Mesenchymal stem cell (in vitro differentiated cells and primary cell): ENCODE data around the gene LDHD.

ENCODE experiments used
- DNase-seq: peaks from one replicate; pipeline ENCODE4 v3.0.0-alpha.2; 2013
- H2AFZ ChIP-seq: one replicate; pipeline ENCODE4 v1.6.1; 2013; ENCODE audit warnings: low read depth, mild to moderate bottlenecking, control low read depth, inconsistent platforms, low read length, moderate library complexity
- H2AK5ac ChIP-seq: 2 replicates; pipeline ENCODE4 v1.6.1; 2013; ENCODE audit warnings: low read length, moderate library complexity, mild to moderate bottlenecking, inconsistent platforms; ENCODE audit not compliant: severe bottlenecking
- H2BK120ac ChIP-seq: one replicate; pipeline ENCODE4 v1.6.1; 2013; ENCODE audit warnings: low read depth, mild to moderate bottlenecking, inconsistent platforms, low read length, moderate library complexity
- H2BK12ac ChIP-seq, 2 experiments: one replicate each; pipeline ENCODE4 v1.6.1; 2013; ENCODE audit warnings: inconsistent platforms in 2 of 2, low read length in 2 of 2, mild to moderate bottlenecking in 2 of 2, moderate library complexity in 2 of 2, control low read depth in 1 of 2
- H2BK15ac ChIP-seq: one replicate; pipeline ENCODE4 v1.6.1; 2013; ENCODE audit warnings: mild to moderate bottlenecking, low read depth, inconsistent platforms; ENCODE audit not compliant: poor library complexity, severe bottlenecking
- H2BK5ac ChIP-seq: 2 replicates; pipeline ENCODE4 v1.6.1; 2013; ENCODE audit warnings: low read depth, mild to moderate bottlenecking, low read length, control low read depth, inconsistent platforms; ENCODE audit not compliant: poor library complexity, severe bottlenecking
- H3K14ac ChIP-seq, 2 experiments: one replicate each; pipeline ENCODE4 v1.6.1; 2013; ENCODE audit warnings: inconsistent platforms in 2 of 2, low read length in 2 of 2, control low read depth in 1 of 2, mild to moderate bottlenecking in 1 of 2, moderate library complexity in 1 of 2
- H3K18ac ChIP-seq, 2 experiments: one replicate each; pipeline ENCODE4 v1.6.1; 2013; ENCODE audit warnings: inconsistent platforms in 2 of 2, low read length in 2 of 2, control low read depth in 1 of 2, low read depth in 1 of 2, mild to moderate bottlenecking in 1 of 2
- H3K23ac ChIP-seq, 2 experiments: one replicate each; pipeline ENCODE4 v1.6.1; 2013; ENCODE audit warnings: inconsistent platforms in 2 of 2, low read length in 2 of 2, mild to moderate bottlenecking in 2 of 2, moderate library complexity in 2 of 2, control low read depth in 1 of 2
- H3K27ac ChIP-seq: 2 replicates; pipeline ENCODE4 v1.5.1; 2013; ENCODE audit warnings: mild to moderate bottlenecking, moderate library complexity, low read length, control low read depth, inconsistent platforms; ENCODE audit not compliant: poor library complexity, severe bottlenecking
- H3K27me3 ChIP-seq, 2 experiments: 2 replicates each; pipeline versions ENCODE4 v1.6.1 to v1.7.0; 2013; ENCODE audit warnings: low read length in 2 of 2, mild to moderate bottlenecking in 2 of 2, moderate library complexity in 2 of 2, control low read depth in 1 of 2, inconsistent platforms in 1 of 2; ENCODE audit not compliant: control insufficient read depth in 1 of 2, insufficient read depth in 1 of 2
- H3K36me3 ChIP-seq, 2 experiments: 2 replicates each; pipeline versions ENCODE4 v1.6.1 to v1.7.0; 2013; ENCODE audit warnings: low read length in 2 of 2, control low read depth in 1 of 2, inconsistent platforms in 1 of 2, low read depth in 1 of 2, mild to moderate bottlenecking in 1 of 2; ENCODE audit not compliant: insufficient read depth in 2 of 2, control insufficient read depth in 1 of 2
- H3K4ac ChIP-seq, 2 experiments: one replicate each; pipeline ENCODE4 v1.6.1; 2013; ENCODE audit warnings: inconsistent platforms in 2 of 2, low read length in 2 of 2, mild to moderate bottlenecking in 2 of 2, moderate library complexity in 2 of 2, control low read depth in 1 of 2, low read depth in 1 of 2
- H3K4me1 ChIP-seq: 2 replicates; pipeline ENCODE4 v1.6.1; 2013; ENCODE audit warnings: low read depth, low read length, control low read depth; ENCODE audit not compliant: control insufficient read depth, insufficient read depth
- H3K4me2 ChIP-seq: 2 replicates; pipeline ENCODE4 v1.6.1; 2013; ENCODE audit warnings: low read length, mild to moderate bottlenecking, inconsistent platforms; ENCODE audit not compliant: poor library complexity, severe bottlenecking
- H3K4me3 ChIP-seq, 2 experiments: 2 replicates each; pipeline versions ENCODE4 v1.5.1 to v1.7.0; 2013; ENCODE audit warnings: low read length in 2 of 2, mild to moderate bottlenecking in 2 of 2, control low read depth in 1 of 2, low read depth in 1 of 2; ENCODE audit not compliant: insufficient read depth in 1 of 2
- H3K79me1 ChIP-seq: replicated peaks from 2 replicates; pipeline ENCODE4 v1.6.1; 2013; ENCODE audit warnings: mild to moderate bottlenecking, control low read depth, low read length, inconsistent platforms; ENCODE audit not compliant: poor library complexity, severe bottlenecking
- H3K9ac ChIP-seq: 2 replicates; pipeline ENCODE4 v1.7.0; 2013; ENCODE audit warnings: mild to moderate bottlenecking, low read length, moderate library complexity
- H3K9me3 ChIP-seq: 2 replicates; pipeline ENCODE4 v1.7.0; 2013; ENCODE audit warnings: mild to moderate bottlenecking, low read length; ENCODE audit not compliant: control insufficient read depth
- H4K8ac ChIP-seq: one replicate; pipeline ENCODE4 v1.6.1; 2013; ENCODE audit warnings: inconsistent platforms, mild to moderate bottlenecking, low read length, moderate library complexity
- H4K91ac ChIP-seq: one replicate; pipeline ENCODE4 v1.6.1; 2013; ENCODE audit warnings: mild to moderate bottlenecking, low read length, inconsistent platforms
- WGBS: methylation state at CpG from one replicate; pipeline ENCODE4 v1.1.7; 2013; ENCODE audit warnings: mixed read lengths; 5-methylcytosine and 5-hydroxymethylcytosine counted together

LDHD gene

DNA sequence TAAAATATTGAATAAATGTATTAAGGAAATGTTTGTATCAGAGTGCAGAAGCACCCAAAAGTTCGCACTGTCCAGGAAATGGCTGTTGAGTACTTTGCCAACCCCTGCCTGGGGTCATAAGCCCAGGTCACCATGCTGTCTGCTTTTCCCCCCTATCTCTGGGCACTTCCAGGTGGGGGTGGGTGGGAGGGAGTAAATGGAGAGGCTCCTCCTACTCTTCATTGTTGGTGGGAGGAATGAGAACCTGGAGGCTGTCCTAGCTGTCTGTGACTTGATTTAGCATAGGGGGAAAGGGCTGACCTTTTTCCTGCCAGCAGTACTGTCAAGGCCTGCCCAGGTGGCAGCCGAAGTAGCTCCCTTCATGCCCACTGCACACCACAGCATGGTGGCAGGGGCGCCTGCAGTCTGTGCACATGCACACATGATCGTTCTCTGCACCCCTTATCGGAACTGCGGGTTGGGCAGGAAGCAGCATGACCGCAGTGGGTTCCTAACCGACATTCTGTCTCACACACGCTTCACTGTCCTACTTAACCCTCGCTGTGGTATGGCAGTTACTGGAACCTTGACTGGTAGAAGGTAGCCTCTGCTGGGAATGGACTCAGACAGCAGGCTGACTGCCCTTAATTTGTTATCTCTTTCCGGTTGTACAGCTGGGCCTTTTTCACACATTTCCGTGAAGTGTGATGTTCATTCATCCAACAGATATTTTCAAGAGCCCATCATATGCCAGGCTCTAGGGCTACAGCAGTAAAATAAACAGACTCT lies 41.5 kb downstream of the LDHD start:
- Histone ChIP-seq H4K91ac (no peak overlapping the region), H3K9me3 (no peaks in the 10 kb centered on the region), H2AK5ac (no peak overlapping the region), H4K8ac (no peak overlapping the region), H2BK12ac (no peak overlapping the region), H3K4me1 (peaks cover 11% of the 10 kb centered on the region), H3K4me2 (no peak overlapping the region), H2AFZ (no peak overlapping the region), H3K79me1 (peaks cover 39% of the 10 kb centered on the region), H3K4me3 (no peak overlapping the region), H3K36me3 (no peaks in the 10 kb centered on the region), H3K4ac (no peak overlapping the region), H3K9ac (no peak overlapping the region), H3K14ac (peak overlapping the region in 1 of 2 experiments; percentile 84), H3K27me3 (no peaks in the 10 kb centered on the region), H2BK15ac (no peak overlapping the region), H3K18ac (peak overlapping the region in 1 of 2 experiments; percentile 70), H3K23ac (no peak overlapping the region), H2BK120ac (no peak overlapping the region), H2BK5ac (no peak overlapping the region), H3K27ac (no peak overlapping the region)
- DNase-seq = no peak
- 94% methylated on average over 11 of the region's 12 CpGs for WGBS

DNA sequence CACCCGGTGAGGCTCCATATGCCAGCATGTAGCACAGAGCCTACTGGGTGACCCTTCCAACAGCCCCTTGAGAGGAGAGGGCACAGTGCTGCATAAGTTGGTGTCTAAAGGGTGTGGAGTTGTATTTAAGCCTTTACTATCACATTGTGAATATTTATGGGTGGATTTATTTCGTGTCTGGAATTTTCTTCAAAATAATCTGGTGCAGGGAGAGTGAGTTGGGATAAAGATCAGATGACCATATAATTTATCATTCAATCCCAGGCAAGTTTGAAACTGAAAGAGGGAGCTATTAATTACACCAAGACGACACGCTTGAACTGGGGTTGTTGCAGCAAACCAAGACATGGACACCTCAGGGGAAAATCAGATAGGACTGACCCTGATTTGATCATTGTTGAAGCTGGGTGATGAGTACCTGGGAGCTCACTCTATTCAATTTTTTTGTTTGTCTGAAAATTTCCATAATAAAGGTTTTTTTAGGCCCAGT lies 42.2 kb downstream of the LDHD start:
- 88% methylated on average over 3 of the region's 4 CpGs for WGBS
- Histone ChIP-seq H4K91ac (no peak overlapping the region), H3K27me3 (no peaks in the 10 kb centered on the region), H2AFZ (no peak overlapping the region), H3K27ac (no peak overlapping the region), H3K18ac (no peak overlapping the region), H2BK120ac (no peak overlapping the region), H3K4me3 (no peak overlapping the region), H3K36me3 (no peaks in the 10 kb centered on the region), H3K79me1 (peaks cover 40% of the 10 kb centered on the region), H2BK12ac (no peak overlapping the region), H3K23ac (peak overlapping the region in 1 of 2 experiments; percentile 18), H3K14ac (no peak overlapping the region), H3K9me3 (no peaks in the 10 kb centered on the region), H4K8ac (no peak overlapping the region), H3K9ac (no peak overlapping the region), H2BK15ac (no peak overlapping the region), H2AK5ac (no peak overlapping the region), H2BK5ac (no peak overlapping the region), H3K4me2 (peak overlapping the region; percentile 36), H3K4ac (no peak overlapping the region), H3K4me1 (peaks cover 8% of the 10 kb centered on the region)
- no peak for DNase-seq

DNA sequence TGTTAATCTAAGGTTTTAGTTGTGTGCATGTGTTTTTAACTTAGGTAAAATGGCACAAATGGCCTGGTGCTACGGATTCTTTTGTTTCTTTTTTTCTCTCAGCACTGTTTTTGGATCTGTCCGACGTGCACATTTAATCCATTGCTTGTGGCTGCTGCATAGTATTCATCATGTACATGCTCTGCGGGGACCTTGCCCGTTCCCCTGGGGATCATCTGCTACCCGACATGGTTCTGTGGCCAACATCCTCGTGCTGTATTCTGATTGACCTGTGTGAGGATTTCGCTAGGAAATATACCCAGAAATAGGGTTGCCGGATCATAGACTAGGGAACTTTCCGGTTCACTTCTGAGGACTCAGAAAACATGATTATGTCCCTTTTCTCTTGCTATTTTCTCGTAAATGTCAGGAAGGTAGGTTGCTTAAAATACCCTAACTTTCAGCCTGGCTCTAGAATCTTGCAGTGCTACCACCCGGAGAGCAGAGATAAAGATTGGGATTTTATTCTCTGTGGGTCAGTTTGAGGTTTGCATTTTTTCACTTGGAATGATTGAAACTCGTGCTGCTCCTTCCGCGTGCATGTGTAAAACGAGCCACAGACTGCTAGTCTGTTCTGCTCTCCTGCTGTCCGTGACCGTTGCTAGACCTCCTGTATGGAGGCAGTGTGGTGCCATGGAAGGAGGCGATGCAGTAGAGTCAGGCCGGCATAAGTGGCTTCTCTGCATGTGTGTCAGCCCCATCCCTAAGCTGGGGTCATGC lies 42.9 kb downstream of the LDHD start:
- Histone ChIP-seq H3K4ac (no peak overlapping the region), H2BK12ac (no peak overlapping the region), H3K4me2 (peak overlapping the region; percentile 36), H3K9me3 (no peaks in the 10 kb centered on the region), H3K79me1 (peaks cover 42% of the 10 kb centered on the region), H3K36me3 (no peaks in the 10 kb centered on the region), H3K18ac (no peak overlapping the region), H2AFZ (no peak overlapping the region), H3K14ac (no peak overlapping the region), H3K9ac (no peak overlapping the region), H3K27me3 (no peaks in the 10 kb centered on the region), H2BK120ac (no peak overlapping the region), H3K23ac (peak overlapping the region in 1 of 2 experiments; percentile 18), H2BK5ac (no peak overlapping the region), H2AK5ac (no peak overlapping the region), H4K91ac (no peak overlapping the region), H4K8ac (no peak overlapping the region), H3K27ac (no peak overlapping the region), H3K4me3 (no peak overlapping the region), H3K4me1 (peaks cover 8% of the 10 kb centered on the region), H2BK15ac (no peak overlapping the region)
- WGBS = 91% methylated on average over 20 of the region's 20 CpGs
- no peak for DNase-seq

DNA sequence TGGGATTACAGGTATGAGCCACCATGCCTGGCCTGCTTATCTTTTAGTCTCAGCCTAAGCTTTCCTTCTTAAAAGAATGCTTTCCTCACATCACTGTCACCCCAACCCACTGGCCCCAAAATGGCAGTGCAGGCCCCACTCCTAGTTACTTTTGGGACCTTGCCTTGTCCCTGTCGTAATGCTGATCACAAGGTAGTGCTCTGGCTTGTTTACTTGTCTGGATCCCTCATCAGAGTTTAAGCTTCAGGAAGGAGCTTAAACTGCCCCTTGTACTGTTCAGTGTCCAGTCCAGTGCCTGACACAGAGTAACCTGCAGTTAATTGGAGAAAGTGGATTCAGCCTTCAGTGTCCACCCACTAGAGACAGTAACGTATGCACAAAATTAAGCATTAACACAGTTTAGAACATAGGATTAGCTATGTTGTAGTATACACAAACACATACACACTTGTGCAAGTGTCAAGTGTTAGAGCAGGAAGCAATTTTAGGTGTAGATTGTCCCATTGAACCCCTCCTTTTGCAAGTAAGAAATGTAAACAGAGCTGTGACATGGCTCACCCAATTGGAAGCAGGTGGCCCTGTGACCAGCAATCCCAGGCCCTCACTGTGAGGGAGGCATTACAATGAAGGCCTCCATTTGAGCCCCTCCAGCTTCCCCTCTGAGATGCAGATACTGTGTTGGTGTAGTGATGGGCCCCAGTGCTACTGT lies 44.2 kb downstream of the LDHD start:
- Histone ChIP-seq H3K4me2 (no peak overlapping the region), H4K8ac (no peak overlapping the region), H3K36me3 (no peaks in the 10 kb centered on the region), H2BK15ac (no peak overlapping the region), H2BK5ac (no peak overlapping the region), H3K79me1 (peaks cover 44% of the 10 kb centered on the region), H2BK120ac (no peak overlapping the region), H3K9me3 (no peaks in the 10 kb centered on the region), H3K23ac (no peak overlapping the region), H3K27me3 (no peaks in the 10 kb centered on the region), H2AK5ac (no peak overlapping the region), H2BK12ac (no peak overlapping the region), H3K18ac (no peak overlapping the region), H3K4me1 (peaks cover 8% of the 10 kb centered on the region), H3K27ac (no peak overlapping the region), H3K9ac (no peak overlapping the region), H3K14ac (no peak overlapping the region), H3K4me3 (no peak overlapping the region), H2AFZ (no peak overlapping the region), H3K4ac (no peak overlapping the region), H4K91ac (no peak overlapping the region)
- 100% methylated on average over 1 of the region's 2 CpGs for WGBS
- no peak for DNase-seq
